ENCODE measurements around the gene CDADC1.
"Not testable (repeated sequence)": the region's sequence is repeated elsewhere in the genome, so short reads cannot be mapped to it uniquely, and the experiment has no call there.

Gene CDADC1

DNA sequence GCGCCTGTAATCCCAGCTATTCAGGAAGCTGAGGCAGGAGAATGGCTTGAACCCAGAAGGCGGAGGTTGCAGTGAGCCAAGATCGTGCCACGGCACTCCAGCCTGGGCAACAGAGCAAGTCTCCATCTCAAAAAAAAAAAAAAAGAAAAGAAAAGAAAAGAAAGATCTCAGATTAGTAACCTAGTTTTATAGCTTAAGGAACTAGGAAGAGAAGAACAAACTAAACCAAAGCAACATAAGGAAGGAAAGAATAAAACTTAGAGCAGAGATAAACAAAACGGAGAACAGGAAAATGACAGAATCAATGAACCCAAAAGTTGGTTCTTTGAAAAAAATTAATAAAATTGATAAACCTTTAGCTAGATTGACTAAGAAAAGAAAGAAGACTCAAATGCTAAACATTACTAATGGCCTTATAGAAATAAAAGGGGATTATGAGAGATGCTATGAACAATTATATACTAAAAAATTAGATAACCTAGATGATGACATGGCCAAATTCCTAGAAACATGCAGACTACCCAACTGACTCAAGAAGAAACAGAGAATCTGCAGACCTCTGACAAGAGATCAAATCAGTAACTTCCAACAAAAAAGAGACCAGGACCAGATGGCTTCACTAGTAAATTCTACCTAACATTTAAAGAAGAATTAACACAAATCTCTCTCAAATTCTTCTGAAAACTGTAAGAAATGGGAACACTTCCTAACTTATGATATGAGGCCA lies 68.2 kb downstream of the CDADC1 start:
- DNase-seq (ENCODE audit: low spot score): no peak

DNA sequence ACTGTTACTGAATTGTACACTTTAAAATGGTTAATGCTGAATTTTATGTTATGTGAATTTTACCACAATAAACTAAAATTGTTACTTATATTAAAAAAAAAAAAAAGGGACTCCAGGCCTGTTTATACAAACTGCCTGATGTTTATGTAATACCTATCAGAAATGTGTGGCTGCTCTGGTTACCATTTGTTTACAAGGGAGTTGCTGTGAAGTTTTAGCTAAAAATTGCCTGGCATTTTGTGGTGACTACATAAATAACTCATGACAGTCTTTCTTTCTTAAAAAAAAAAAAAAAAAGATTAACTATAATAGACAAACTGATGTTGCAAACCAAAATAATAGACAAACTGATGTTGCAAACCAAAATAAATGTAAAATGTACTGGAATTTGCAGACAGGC lies 71.8 kb downstream of the CDADC1 start:
- DNase-seq (ENCODE audit: low spot score): no peak

DNA sequence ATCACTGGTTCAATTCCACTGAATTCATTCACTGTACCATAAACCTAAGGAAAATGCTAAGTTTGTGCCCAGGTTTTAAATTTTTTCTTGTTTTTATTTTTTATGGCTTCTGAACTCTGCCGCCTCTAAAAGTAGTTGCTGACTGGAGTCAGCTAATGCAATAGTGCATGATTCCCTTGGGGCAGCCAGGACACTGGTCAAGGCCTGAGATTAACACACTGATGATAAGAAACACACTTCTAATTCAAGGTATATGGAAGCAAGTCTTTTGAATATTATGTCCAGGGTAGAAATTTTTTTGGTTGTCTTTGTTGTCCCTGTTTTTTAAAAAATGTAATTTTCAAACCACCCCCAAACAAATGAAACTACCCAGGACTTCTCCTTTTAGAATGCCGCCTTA lies 72.2 kb downstream of the CDADC1 start:
- no peak for DNase-seq (ENCODE audit: low spot score)

DNA sequence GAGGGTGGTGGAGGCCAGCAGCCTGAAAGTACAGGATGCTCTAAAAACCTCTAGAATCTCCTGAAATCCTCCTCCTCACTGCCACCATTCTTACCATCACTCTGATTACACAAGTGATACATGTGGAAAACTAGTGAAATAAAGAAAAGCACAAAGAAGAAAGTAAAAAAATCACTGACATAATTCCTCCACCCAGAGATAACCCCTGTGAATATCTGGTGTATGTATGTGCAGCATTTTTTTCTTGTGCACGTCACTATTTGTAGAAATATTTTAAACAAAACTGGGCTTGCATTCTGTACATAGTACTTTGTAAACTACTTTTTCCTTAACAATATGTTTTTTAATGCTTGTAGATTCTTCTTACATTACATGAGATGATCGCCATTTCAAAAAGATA lies 73.2 kb downstream of the CDADC1 start:
- DNase-seq (ENCODE audit: low spot score): no peak

DNA sequence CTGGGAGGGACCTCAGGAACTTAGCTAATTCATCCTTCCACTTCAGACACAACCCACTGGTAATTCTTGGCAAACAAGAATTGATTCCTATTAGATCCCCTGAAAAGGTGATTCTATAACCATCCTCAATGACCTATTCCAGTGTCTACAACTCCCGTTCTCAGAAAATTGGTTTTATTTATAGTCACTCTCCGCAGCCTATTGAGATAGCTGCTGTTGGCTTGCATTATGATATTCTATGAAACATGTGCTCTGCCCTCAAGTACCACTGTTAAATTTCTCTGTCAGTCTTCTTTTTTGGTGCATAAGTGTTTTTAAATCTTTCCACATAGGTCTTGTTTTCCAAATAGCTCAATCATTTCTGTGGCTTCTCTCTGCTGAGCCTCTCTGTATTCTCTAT lies 75.0 kb downstream of the CDADC1 start:
- DNase-seq (ENCODE audit: low spot score): no peak

DNA sequence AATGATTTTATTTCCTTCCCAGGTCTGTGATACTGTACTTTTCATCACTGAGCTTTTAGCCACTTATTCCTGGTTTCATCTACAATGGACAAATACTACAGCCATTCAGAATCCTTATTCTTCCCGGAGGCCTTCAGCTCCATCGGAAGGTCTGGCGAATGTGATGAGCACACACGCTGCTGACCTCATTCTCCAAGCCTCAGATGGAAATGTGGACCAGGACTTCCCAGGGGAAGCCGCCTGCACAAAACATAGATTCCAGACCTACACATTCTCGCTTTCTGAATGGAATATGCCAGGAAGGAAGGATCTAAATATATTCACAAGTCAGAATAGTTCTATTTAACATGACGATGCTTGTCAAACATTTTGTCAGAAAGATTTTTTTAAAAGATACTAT lies 75.6 kb downstream of the CDADC1 start:
- DNase-seq (ENCODE audit: low spot score): no peak

DNA sequence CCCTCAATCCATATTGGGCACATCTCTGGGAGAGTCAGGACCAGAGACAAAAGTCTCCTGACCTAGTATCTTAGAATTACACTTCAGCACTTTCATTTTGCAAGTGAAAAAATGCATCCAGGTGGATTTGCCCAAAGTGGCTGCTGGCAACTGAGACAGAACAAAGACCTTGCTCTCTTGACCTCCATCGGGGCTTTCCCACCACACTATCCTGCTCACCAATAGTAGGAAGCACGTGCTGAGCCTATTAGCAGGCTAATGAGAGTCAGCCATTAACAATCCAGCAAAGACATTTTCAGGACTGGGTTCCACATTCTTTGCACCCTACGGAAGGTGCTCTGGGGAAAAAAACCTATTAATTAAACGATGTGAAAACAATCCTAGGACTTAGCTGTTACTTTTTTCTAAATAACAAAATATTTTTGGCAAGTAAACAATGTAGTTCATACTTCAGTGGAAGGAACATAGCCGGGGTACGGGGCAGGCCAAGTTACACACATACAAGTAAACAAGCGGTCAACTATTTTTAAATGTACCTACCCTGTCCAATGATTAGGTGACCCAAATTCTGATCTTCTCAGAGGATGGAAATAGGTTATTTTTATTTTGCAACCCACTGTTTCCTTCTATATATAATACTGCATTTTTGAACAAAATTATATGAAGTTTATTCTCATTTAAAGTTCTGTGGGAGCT lies 78.6 kb downstream of the CDADC1 start:
- DNase-seq (ENCODE audit: low spot score): no peak

DNA sequence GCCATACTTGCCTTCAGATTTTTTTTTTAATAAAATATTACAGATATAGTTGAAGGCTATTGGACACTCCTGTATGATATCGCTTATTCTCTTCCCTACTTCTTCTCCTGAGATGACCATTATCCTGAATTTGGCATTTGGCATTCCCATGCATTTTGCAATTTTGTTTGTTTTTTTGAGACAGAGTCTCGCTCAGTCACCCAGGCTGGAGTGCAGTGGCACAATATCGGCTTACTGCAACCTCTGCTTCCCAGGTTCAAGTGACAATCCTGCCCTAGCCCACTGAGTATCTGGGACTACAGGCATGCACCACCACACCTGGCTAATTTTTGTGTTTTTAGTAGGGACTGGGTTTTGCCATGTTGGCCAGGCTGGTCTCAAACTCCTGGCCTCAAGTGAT lies 79.4 kb downstream of the CDADC1 start:
- DNase-seq (ENCODE audit: low spot score): not testable (repeated sequence)

DNA sequence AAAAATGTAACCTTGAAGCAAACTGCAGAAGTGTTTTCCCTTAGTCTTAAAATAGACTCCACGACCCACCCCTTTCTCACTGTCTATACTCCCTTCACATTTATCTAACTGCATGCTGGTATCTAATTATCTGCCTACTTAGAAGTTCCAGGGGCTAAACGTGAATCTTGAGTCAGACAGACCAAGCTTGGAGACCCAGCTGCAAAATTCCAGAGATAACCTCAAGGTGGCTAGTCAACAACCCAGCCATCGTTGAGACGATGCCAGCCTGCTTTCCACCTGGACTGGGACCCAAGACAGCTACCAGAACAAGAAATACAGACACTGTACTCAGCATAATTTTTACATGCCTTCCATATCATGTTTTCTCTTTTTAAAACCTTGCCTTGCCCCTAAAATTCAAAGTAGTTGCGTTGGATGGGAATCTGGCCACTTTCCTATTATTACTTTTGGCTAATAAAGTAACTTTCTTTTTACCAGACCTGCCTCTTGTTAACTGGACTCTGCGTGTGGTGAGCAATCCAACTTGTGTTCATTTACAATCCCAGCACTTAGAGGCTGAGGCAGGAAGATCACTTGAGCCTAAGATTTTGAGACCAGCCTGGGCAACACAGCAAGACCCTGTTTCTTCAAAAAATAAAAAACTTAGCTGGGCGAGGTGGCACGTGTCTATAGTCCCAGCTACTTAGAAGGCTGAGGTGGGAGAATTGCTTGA lies 82.3 kb downstream of the CDADC1 start:
- DNase-seq (ENCODE audit: low spot score): no peak

DNA sequence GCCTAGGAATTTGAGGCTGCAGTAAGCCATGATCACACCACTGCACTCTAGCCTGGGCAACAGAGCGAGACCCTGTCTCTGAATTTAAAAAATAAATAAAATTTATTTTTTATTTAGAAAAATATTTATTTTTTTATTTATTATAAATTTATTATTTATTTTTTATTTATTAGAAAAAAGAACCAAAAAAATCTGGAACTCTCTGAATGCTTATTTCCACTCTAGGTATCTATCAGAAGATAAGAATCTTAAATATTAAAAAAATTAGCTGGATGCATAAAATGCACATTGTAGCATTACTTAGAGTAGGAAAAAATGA lies 82.8 kb downstream of the CDADC1 start:
- no peak for DNase-seq (ENCODE audit: low spot score)

DNA sequence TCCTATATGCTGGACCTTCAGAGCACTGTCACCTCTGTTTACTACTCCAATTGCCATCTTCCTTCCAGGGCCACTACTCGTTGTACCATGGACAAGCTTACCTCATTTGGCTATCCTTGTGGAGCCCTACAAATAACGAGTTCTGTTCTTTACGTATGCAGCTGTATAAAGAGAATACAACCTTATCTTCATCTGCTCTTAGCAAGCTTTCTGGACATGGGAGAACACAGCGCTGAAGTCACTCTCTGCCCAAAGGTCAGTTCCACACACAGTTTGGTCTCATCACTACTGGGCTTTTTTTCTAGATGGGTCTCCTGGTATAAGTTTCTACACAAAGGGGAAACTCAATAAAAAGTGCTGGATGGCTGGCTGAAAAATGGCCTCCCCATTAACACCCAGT lies 88.9 kb downstream of the CDADC1 start:
- DNase-seq (ENCODE audit: low spot score): no peak

DNA sequence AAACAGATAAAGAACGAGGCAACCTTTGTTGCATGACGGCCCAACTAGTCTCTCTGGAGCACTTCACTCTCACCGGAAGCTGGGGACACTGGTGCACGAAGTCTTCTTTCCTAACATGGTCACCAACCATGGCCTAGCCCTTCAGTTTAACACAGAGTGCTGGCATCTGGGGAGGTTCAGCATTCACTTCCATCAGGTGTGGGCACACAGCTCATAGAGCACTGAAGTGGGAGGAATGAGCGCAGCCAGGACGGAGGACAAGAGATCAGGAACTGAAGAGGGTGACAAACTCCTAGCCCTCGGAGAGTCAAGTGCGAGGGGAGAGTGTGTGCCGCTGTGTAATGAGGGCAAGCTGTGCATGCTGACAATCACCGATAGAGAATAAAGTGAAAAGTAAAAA lies 92.4 kb downstream of the CDADC1 start:
- no peak for DNase-seq (ENCODE audit: low spot score)

DNA sequence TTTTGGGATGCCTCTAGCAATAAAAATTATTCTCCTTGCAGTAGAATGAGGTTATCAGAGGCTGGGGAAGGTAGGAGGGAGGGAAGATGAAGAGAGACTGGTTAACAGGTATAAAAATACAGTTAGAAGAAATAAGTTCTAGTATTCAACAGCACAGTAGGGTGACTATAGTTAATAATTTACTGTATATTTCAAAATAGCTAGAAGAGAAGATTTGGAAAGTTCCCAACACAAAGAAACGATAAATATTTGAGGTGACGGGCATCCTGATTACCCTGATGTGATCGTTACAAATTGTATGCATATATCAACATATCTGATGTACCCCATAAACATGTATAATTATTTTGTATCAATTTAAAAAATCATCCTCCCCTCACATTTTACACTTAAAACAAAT lies 93.8 kb downstream of the CDADC1 start:
- no peak for DNase-seq (ENCODE audit: low spot score)

DNA sequence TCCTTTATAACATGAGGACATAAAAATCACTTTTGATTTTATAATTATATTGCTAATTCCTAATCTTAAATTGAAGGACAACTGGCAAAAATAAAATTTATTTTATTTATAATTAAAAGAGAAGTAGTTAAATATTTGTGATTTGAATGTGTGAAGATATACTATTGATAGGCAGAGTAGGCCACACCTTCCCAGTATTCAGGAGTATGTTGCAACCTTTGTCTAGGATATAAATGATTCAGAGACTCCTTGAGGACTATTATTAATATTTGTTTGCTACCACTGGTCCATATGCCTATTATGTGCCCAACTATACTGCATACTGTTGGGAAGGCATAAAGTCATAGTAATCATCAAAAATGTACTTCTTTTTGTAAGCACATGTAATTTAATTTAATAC lies 94.2 kb downstream of the CDADC1 start:
- no peak for DNase-seq (ENCODE audit: low spot score)

DNA sequence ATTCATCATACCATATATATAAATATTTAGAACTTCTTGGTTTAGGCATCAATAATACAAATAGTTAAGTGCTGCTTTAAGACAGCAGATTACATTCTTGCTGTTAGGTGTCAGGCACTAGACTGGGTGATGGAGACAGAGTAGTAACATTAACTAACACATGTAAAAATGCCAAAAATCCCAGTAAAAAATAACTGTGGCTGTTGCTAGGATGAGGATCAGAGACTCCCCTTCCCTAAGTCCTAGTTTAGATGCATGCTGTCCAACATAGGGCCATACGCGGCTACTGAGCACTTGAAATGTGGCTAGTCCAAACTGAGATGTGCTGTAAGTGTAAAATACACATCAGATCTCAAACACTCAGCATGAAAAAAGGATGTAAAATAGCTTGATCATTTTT lies 94.7 kb downstream of the CDADC1 start:
- no peak for DNase-seq (ENCODE audit: low spot score)

Data from Ammon's horn (tissue), 1 donor.